ENCODE results near the gene IP6K3. TPM values are rescaled to one million over a fixed set of nuclear protein-coding genes. Genes with fewer than 3 reads are reported as not detected.

The IP6K3 gene
- total RNA-seq, 1 donor from 2014 or later, result 0.75 TPM

DNA sequence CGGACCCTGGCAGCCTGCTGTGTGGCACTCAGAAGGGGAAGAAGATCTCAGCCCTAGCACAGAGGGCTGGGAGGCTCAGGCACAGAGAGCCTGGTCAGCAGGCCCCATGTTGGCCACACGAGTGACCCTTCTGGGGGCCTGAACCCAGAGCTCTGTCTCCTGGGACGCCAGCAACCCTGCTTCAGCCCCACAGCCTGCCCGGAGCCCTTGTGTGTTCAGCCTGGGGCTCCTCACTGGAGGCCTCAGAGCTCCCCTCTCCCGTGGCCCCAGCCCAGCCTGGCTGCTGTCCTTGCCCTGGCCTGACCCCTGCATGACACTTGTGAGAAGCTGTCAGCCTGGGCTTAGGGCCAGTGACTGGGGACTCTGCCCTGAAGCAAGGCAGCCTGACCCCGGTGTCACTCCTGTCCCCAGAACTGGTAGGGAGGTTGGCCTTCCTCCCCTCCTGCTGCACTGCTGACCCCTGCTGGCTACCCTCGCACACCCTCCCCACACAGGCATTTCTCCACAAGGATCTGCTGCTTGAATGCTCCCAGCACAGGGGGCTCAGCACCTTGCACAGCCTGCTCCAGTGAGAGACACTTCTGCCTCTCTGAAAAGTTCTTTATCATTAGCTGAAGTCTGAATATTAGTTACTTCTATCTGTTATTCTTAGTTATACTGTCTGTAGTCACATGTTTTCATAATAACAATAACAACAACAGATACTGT, 15.4 kb upstream of the IP6K3 start:
- H3K27ac Mint-ChIP-seq, result no peak overlapping the region
- no peak overlapping the region for H3K4me3 Mint-ChIP-seq
- H3K4me1 Mint-ChIP-seq (ENCODE audit: unreplicated experiment), result peaks cover 13% of the 10 kb centered on the region
- TF ChIP-seq, protein P1, sequence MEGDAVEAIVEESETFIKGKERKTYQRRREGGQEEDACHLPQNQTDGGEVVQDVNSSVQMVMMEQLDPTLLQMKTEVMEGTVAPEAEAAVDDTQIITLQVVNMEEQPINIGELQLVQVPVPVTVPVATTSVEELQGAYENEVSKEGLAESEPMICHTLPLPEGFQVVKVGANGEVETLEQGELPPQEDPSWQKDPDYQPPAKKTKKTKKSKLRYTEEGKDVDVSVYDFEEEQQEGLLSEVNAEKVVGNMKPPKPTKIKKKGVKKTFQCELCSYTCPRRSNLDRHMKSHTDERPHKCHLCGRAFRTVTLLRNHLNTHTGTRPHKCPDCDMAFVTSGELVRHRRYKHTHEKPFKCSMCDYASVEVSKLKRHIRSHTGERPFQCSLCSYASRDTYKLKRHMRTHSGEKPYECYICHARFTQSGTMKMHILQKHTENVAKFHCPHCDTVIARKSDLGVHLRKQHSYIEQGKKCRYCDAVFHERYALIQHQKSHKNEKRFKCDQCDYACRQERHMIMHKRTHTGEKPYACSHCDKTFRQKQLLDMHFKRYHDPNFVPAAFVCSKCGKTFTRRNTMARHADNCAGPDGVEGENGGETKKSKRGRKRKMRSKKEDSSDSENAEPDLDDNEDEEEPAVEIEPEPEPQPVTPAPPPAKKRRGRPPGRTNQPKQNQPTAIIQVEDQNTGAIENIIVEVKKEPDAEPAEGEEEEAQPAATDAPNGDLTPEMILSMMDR (conservative IDR thresholded peaks at IDR 0.05), result peak; percentile 69
- DNase-seq (ENCODE audit: extremely low spot score, unreplicated experiment), result no peak
- no peaks in the 10 kb centered on the region for H3K27me3 Mint-ChIP-seq
- H3K9me3 Mint-ChIP-seq, result no peaks in the 10 kb centered on the region
- H3K36me3 Mint-ChIP-seq, result no peaks in the 10 kb centered on the region

DNA sequence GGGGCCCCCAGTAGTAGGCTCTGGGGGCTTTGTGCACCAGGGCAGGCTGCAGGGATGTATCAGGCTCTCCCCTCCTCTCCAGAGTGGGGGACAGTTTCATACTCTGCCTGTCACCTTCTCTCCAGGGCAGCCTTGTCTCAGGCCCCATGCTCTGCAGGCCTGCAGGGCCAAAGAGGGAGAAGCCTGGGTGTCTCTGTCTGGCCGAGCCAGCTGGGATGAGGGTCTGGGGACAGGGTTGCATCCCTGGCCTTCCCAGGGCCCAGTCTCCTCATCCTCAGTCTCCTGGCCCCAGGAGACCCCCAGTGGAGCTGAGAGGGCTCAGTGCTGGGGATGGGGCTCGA, 14.8 kb upstream of the IP6K3 start:
- Mint-ChIP-seq H3K4me3 (no peak overlapping the region), H3K4me1 (ENCODE audit: unreplicated experiment) (peaks cover 13% of the 10 kb centered on the region), H3K9me3 (no peaks in the 10 kb centered on the region), H3K36me3 (no peaks in the 10 kb centered on the region), H3K27ac (no peak overlapping the region), H3K27me3 (no peaks in the 10 kb centered on the region)
- TF ChIP-seq, protein P1 (conservative IDR thresholded peaks at IDR 0.05), result no peak
- no peak for DNase-seq (ENCODE audit: extremely low spot score, unreplicated experiment)

DNA sequence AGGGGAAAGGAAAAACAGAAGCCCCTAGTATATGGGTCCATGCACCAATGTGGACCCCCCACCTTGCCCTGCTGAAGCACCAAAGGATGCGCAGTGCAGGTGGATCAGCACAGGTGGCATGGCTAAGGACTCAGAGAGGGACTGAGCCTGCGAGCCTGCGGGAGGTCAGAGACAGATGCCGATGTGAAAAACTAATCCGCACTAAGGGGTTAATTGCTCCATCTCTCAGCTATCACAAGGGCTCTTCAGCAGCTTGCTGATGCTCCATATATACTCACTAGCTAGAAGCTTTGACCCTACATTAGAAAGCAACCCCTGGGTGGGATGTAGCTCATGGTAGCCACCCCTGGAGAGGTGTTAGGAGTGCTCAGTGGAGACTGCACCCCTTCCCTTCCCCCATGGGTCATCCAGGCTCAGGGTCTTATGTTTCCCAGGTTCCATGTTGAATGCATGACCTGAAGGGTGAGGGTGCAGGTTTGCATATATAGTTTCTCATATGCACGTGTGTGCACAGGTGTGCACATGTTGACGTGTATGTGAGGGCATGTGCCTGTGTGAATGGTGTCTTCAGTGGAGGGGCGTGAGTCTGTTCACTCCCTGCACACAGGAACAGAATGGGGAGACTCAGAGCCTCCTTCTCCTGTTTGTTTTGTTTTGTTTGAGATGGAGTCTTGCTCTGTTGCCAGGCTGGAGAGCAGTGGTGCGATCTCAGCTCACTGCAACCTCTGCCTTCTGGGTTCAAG, 13.4 kb upstream of the IP6K3 start:
- Mint-ChIP-seq H3K36me3 (no peaks in the 10 kb centered on the region), H3K9me3 (no peaks in the 10 kb centered on the region), H3K27ac (no peak overlapping the region), H3K27me3 (no peaks in the 10 kb centered on the region), H3K4me3 (no peak overlapping the region), H3K4me1 (ENCODE audit: unreplicated experiment) (peaks cover 13% of the 10 kb centered on the region)
- TF ChIP-seq, protein P1 (conservative IDR thresholded peaks at IDR 0.05), result no peak
- no peak for DNase-seq (ENCODE audit: extremely low spot score, unreplicated experiment)

- Mint-ChIP-seq H3K27me3 (no peaks in the 10 kb centered on the region), H3K36me3 (no peaks in the 10 kb centered on the region), H3K4me1 (ENCODE audit: unreplicated experiment) (peaks cover 16% of the 10 kb centered on the region), H3K9me3 (no peaks in the 10 kb centered on the region), H3K4me3 (no peak overlapping the region), H3K27ac (no peak overlapping the region)
- no peak for DNase-seq (ENCODE audit: extremely low spot score, unreplicated experiment)
- TF ChIP-seq, protein P1 (conservative IDR thresholded peaks at IDR 0.05), result no peak
These were observed 12.1 kb upstream of the IP6K3 start for GRCh38 chr6:33758815-33759216.

DNA sequence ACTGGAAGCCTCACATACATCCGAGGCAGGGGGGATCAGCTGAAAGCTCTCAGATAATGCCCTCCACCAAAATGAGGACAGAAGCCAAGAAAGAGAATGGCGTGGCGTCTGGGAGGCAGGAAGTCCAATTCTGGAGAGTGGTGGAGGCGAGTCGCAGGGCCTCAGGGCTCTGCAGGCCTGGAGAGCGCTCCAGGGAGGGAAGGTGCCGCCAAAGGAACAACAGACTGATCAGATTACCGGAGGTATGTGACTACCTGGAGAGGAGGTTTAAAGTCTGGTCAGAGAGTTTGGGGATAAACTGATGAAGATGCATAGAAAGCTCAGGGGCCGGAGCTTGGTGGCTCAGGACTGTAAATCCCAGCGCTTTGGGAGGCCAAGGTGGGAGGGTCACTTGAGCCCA, 11.2 kb upstream of the IP6K3 start:
- TF ChIP-seq, protein P1 (conservative IDR thresholded peaks at IDR 0.05), result no peak
- no peaks in the 10 kb centered on the region for H3K9me3 Mint-ChIP-seq
- no peaks in the 10 kb centered on the region for H3K36me3 Mint-ChIP-seq
- no peaks in the 10 kb centered on the region for H3K27me3 Mint-ChIP-seq
- peaks cover 16% of the 10 kb centered on the region for H3K4me1 Mint-ChIP-seq (ENCODE audit: unreplicated experiment)
- no peak overlapping the region for H3K27ac Mint-ChIP-seq
- H3K4me3 Mint-ChIP-seq, result no peak overlapping the region
- no peak for DNase-seq (ENCODE audit: extremely low spot score, unreplicated experiment)
